RWPE2 (cell line): ENCODE data around the gene MTUS2.

Source experiments
- ATAC-seq: fragments of 200-7000 bp; cut with Tn5 transposase; 3 replicates; pipeline ENCODE4 v1.9.1; 2021; ENCODE audit warnings: low read depth
- DNase-seq: peaks from one replicate; pipeline ENCODE4 v3.0.0-alpha.2; 2020; ENCODE audit warnings: low spot score
- H3K27ac ChIP-seq: fragments of 450-650 bp; 2 replicates; pipeline ENCODE4 v1.5.1; 2017; ENCODE audit warnings: mild to moderate bottlenecking; ENCODE audit not compliant: poor library complexity, severe bottlenecking
- H3K27me3 ChIP-seq: fragments of 250-450 bp; sonication (Bioruptor Pico); 2 replicates; pipeline ENCODE4 v1.5.1; 2021; ENCODE audit warnings: mild to moderate bottlenecking, moderate library complexity; ENCODE audit not compliant: insufficient read depth, poor library complexity, severe bottlenecking
- H3K36me3 ChIP-seq: fragments of 250-450 bp; sonication (Bioruptor Pico); 2 replicates; pipeline ENCODE4 v1.5.1; 2020; ENCODE audit warnings: low read depth, mild to moderate bottlenecking, moderate library complexity
- H3K4me1 ChIP-seq: fragments of 250-450 bp; sonication (Bioruptor Pico); 2 replicates; pipeline ENCODE4 v1.5.1; 2021; ENCODE audit warnings: mild to moderate bottlenecking, moderate library complexity; ENCODE audit not compliant: insufficient read depth, poor library complexity, severe bottlenecking
- H3K4me3 ChIP-seq: fragments of 250-450 bp; sonication (Bioruptor Pico); 2 replicates; pipeline ENCODE4 v1.5.1; 2021; ENCODE audit warnings: mild to moderate bottlenecking, moderate library complexity; ENCODE audit not compliant: severe bottlenecking
- H3K9me3 ChIP-seq: fragments of 250-450 bp; sonication (Bioruptor Pico); 2 replicates; pipeline ENCODE4 v1.5.1; 2021; ENCODE audit warnings: mild to moderate bottlenecking, moderate library complexity; ENCODE audit not compliant: severe bottlenecking
- TF ChIP-seq, protein P1 (sequence below): fragments of 450-650 bp; IDR thresholded peaks from one replicate; pipeline ENCODE4 v1.5.1; 2017; ENCODE audit warnings: mild to moderate bottlenecking, moderate library complexity; ENCODE audit not compliant: poor library complexity, severe bottlenecking

MTUS2 gene

DNA sequence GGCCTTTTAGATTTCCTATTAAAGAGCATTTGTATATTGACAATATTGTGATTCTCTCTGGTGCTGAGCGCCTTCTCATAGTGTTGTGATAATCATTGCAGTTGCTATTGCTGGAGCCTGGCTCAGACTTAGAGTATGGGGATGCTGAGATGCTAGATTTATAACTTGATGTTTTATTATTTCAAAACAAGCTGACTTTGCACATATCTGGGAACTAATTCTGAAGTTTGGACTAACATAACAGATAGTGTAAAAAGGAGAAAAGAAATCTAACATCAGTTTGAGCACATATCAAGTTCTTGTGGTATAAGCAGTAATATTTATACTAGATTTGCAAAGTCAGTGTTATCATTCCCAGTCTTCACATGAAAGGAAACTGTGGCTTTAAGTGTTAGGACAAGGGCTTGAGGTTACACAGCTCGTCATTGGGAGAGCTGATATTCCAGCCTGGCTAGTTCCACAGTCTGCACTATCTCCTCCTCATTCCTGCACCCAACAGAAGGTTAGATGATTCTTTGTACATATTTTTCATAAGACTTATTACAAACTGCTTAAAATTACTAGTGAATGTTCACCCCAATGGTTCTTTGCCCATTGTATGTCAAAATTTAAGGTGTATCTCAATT, 279.8 kb downstream of the MTUS2 start:
- ATAC-seq: no peak
- TF ChIP-seq, protein P1, sequence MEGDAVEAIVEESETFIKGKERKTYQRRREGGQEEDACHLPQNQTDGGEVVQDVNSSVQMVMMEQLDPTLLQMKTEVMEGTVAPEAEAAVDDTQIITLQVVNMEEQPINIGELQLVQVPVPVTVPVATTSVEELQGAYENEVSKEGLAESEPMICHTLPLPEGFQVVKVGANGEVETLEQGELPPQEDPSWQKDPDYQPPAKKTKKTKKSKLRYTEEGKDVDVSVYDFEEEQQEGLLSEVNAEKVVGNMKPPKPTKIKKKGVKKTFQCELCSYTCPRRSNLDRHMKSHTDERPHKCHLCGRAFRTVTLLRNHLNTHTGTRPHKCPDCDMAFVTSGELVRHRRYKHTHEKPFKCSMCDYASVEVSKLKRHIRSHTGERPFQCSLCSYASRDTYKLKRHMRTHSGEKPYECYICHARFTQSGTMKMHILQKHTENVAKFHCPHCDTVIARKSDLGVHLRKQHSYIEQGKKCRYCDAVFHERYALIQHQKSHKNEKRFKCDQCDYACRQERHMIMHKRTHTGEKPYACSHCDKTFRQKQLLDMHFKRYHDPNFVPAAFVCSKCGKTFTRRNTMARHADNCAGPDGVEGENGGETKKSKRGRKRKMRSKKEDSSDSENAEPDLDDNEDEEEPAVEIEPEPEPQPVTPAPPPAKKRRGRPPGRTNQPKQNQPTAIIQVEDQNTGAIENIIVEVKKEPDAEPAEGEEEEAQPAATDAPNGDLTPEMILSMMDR: no peak
- H3K4me1 ChIP-seq: no peaks in the 10 kb centered on the region

DNA sequence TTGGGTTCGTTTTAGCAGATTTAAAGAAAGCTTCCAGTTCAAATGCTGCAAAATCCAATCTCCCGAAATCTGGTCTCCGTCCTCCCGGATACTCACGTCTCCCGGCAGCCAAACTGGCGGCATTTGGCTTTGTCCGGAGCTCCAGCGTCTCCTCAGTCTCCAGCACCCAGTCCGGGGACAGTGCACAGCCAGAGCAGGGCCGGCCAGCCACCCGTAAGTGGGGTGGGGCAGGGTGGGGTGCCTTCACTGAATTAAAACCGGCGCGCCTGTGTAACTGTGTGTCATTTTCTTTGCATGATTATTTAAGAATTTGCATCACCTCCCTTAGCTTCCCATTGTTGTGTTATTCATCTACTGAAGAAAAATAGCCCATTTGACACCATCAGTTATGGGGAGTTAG, 280.6 kb downstream of the MTUS2 start:
- no peak overlapping the region for H3K4me3 ChIP-seq
- H3K4me1 ChIP-seq: no peaks in the 10 kb centered on the region
- TF ChIP-seq, protein P1: no peak
- no peaks in the 10 kb centered on the region for H3K27me3 ChIP-seq
- H3K27ac ChIP-seq: no peak overlapping the region
- DNase-seq: no peak
- H3K36me3 ChIP-seq: no peaks in the 10 kb centered on the region
- ATAC-seq: no peak
- no peaks in the 10 kb centered on the region for H3K9me3 ChIP-seq

More for the DNA sequence above, 279.8 kb downstream of the MTUS2 start:
- Histone ChIP-seq H3K9me3 (no peaks in the 10 kb centered on the region), H3K4me3 (no peak overlapping the region), H3K27ac (no peak overlapping the region), H3K27me3 (no peaks in the 10 kb centered on the region), H3K36me3 (no peaks in the 10 kb centered on the region)
- no peak for DNase-seq

DNA sequence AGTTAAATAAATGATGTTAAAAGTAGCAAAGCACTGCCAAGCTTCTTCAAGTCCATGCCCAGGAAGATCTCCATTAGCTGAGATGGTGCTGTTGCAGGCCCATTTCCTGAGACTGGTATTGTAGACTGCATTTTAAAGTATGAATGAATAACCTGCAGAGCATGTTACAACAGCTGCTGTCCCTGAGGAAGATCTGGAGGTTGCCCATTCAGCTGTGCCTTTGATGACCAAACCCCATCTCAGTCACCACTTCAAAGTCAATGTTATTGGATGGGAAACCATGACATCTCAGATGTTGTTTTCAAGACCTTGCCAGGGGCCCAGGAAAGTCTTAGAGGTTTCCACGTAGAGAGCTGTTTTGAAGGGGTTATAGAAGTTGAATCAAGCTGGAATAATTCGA, 281.3 kb downstream of the MTUS2 start:
- no peak for DNase-seq
- ATAC-seq: no peak

DNA sequence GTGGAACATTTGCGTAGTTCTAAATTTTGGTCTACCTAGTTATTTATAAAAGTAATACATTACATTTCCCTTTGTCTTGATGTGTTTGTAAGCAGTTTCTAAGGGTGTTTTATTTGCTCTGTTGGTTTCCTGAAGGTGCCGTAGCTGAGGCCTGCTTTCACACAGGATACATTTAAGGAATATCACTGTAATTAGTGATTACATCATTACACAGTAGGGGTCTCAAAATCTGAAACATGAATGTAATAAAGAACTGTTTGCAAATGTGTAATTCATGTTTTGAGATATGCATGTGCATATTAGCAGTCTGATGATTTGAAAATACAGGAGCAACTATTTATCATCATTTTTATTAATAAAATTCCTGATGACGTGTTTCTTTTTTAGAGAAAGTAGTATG, 281.8 kb downstream of the MTUS2 start:
- no peaks in the 10 kb centered on the region for H3K9me3 ChIP-seq
- H3K27ac ChIP-seq: no peak overlapping the region
- H3K4me3 ChIP-seq: no peak overlapping the region
- no peaks in the 10 kb centered on the region for H3K36me3 ChIP-seq
- no peaks in the 10 kb centered on the region for H3K27me3 ChIP-seq
- ATAC-seq (no peak), DNase-seq (no peak)
- H3K4me1 ChIP-seq: no peaks in the 10 kb centered on the region
- TF ChIP-seq, protein P1: no peak

More for the DNA sequence above, 281.3 kb downstream of the MTUS2 start:
- H3K4me1 ChIP-seq: no peaks in the 10 kb centered on the region
- no peaks in the 10 kb centered on the region for H3K36me3 ChIP-seq
- no peaks in the 10 kb centered on the region for H3K27me3 ChIP-seq
- TF ChIP-seq, protein P1: no peak
- no peaks in the 10 kb centered on the region for H3K9me3 ChIP-seq
- no peak overlapping the region for H3K27ac ChIP-seq
- no peak overlapping the region for H3K4me3 ChIP-seq

DNA sequence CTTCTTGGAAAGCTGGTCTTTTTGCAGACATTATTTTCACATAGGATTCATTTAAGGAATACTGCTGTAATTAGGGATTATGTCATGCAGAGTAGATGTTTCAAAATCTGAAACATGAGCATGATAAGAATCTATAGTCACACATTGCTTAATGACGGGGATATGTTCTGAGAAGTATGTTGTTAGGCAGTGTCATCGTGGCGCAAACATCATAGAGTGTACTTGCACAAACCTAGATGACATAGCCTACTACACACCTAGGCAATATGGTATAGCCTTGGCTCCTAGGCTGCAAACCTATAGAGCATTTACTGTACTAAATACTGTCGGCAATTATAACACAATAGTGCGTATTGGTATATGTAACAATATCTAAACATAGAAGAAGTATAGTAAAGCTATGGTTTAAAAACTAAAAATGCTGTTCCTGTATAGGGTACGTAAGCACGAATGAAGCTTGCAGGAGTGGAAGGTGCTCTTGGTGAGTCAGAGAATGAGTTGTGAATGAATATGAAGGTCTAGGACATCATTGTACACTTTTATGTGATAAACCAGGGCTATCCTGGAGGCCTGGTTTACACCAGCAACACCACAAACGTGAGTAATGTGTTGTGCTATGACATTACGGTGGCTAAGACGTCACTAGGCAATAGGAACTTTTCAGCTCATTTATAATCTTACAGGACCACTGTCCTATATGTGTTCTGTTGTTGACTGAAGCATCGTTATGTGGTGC, 283.1 kb downstream of the MTUS2 start:
- DNase-seq: no peak
- TF ChIP-seq, protein P1: no peak
- Histone ChIP-seq H3K4me3 (no peak overlapping the region), H3K27me3 (peaks cover 3% of the 10 kb centered on the region), H3K36me3 (no peaks in the 10 kb centered on the region), H3K9me3 (no peaks in the 10 kb centered on the region), H3K27ac (no peak overlapping the region), H3K4me1 (no peaks in the 10 kb centered on the region)
- ATAC-seq: no peak
